Kidney glomerular epithelial cell (primary cell): Measurements from ENCODE around the gene OBSL1.

Experiments
- DNase-seq: peaks from one replicate; lab custom pipeline; 2025; lab: John Stamatoyannopoulos, UW

The OBSL1 gene

GRCh38 chr2:219571311-219572236, at the start of gene OBSL1:
Gene OBSL1 (minus strand): TSS chr2:219571539. CDS start chr2:219571232, 307 bp downstream.
- peak; percentile 36 for DNase-seq

- DNase-seq, result no peak
Measured at GRCh38 chr2:219620546-219620945, 49.2 kb upstream of the OBSL1 start.

- DNase-seq, result no peak
Measured at GRCh38 chr2:219619235-219619634, 47.9 kb upstream of the OBSL1 start.

- no peak for DNase-seq
Measured at GRCh38 chr2:219618733-219619122, 47.4 kb upstream of the OBSL1 start.

GRCh38 chr2:219616550-219616949, 45.2 kb upstream of the OBSL1 start:
- no peak for DNase-seq

- DNase-seq, result no peak
Measured at GRCh38 chr2:219615894-219616293, 44.6 kb upstream of the OBSL1 start.

- DNase-seq, result no peak
Measured at GRCh38 chr2:219615036-219615435, 43.7 kb upstream of the OBSL1 start.

GRCh38 chr2:219614076-219614860, 42.9 kb upstream of the OBSL1 start:
- no peak for DNase-seq

GRCh38 chr2:219613461-219614070, 42.2 kb upstream of the OBSL1 start:
- no peak for DNase-seq

- no peak for DNase-seq
Measured at GRCh38 chr2:219612577-219613286, 41.4 kb upstream of the OBSL1 start.

GRCh38 chr2:219611866-219612576, 40.7 kb upstream of the OBSL1 start:
- DNase-seq, result no peak

- no peak for DNase-seq
Measured at GRCh38 chr2:219611306-219611705, 40.0 kb upstream of the OBSL1 start.

GRCh38 chr2:219609149-219609750, 37.9 kb upstream of the OBSL1 start:
- no peak for DNase-seq

GRCh38 chr2:219608399-219608964, 37.1 kb upstream of the OBSL1 start:
- no peak for DNase-seq

GRCh38 chr2:219607931-219608330, 36.6 kb upstream of the OBSL1 start:
- no peak for DNase-seq

GRCh38 chr2:219605607-219605954, 34.2 kb upstream of the OBSL1 start:
- DNase-seq, result no peak

- no peak for DNase-seq
Measured at GRCh38 chr2:219603771-219604170, 32.4 kb upstream of the OBSL1 start.

- no peak for DNase-seq
Measured at GRCh38 chr2:219598308-219599078, 27.2 kb upstream of the OBSL1 start.

GRCh38 chr2:219597552-219598307, 26.4 kb upstream of the OBSL1 start, which contains the start of gene STK11IP:
Gene STK11IP (plus strand): TSS chr2:219597857. CDS start chr2:219598120, 263 bp downstream.
- peak; percentile 95 for DNase-seq
